RWPE2 (cell line): ENCODE data around the gene TBC1D10B.

Source experiments
- ATAC-seq: fragments of 200-7000 bp; cut with Tn5 transposase; 3 replicates; pipeline ENCODE4 v1.9.1; 2021; ENCODE audit warnings: low read depth
- DNase-seq: peaks from one replicate; pipeline ENCODE4 v3.0.0-alpha.2; 2020; ENCODE audit warnings: low spot score
- H3K27ac ChIP-seq: fragments of 450-650 bp; 2 replicates; pipeline ENCODE4 v1.5.1; 2017; ENCODE audit warnings: mild to moderate bottlenecking; ENCODE audit not compliant: poor library complexity, severe bottlenecking
- H3K27me3 ChIP-seq: fragments of 250-450 bp; sonication (Bioruptor Pico); 2 replicates; pipeline ENCODE4 v1.5.1; 2021; ENCODE audit warnings: mild to moderate bottlenecking, moderate library complexity; ENCODE audit not compliant: insufficient read depth, poor library complexity, severe bottlenecking
- H3K36me3 ChIP-seq: fragments of 250-450 bp; sonication (Bioruptor Pico); 2 replicates; pipeline ENCODE4 v1.5.1; 2020; ENCODE audit warnings: low read depth, mild to moderate bottlenecking, moderate library complexity
- H3K4me1 ChIP-seq: fragments of 250-450 bp; sonication (Bioruptor Pico); 2 replicates; pipeline ENCODE4 v1.5.1; 2021; ENCODE audit warnings: mild to moderate bottlenecking, moderate library complexity; ENCODE audit not compliant: insufficient read depth, poor library complexity, severe bottlenecking
- H3K4me3 ChIP-seq: fragments of 250-450 bp; sonication (Bioruptor Pico); 2 replicates; pipeline ENCODE4 v1.5.1; 2021; ENCODE audit warnings: mild to moderate bottlenecking, moderate library complexity; ENCODE audit not compliant: severe bottlenecking
- H3K9me3 ChIP-seq: fragments of 250-450 bp; sonication (Bioruptor Pico); 2 replicates; pipeline ENCODE4 v1.5.1; 2021; ENCODE audit warnings: mild to moderate bottlenecking, moderate library complexity; ENCODE audit not compliant: severe bottlenecking
- TF ChIP-seq, protein P1 (sequence below): fragments of 450-650 bp; IDR thresholded peaks from one replicate; pipeline ENCODE4 v1.5.1; 2017; ENCODE audit warnings: mild to moderate bottlenecking, moderate library complexity; ENCODE audit not compliant: poor library complexity, severe bottlenecking

TBC1D10B gene

DNA sequence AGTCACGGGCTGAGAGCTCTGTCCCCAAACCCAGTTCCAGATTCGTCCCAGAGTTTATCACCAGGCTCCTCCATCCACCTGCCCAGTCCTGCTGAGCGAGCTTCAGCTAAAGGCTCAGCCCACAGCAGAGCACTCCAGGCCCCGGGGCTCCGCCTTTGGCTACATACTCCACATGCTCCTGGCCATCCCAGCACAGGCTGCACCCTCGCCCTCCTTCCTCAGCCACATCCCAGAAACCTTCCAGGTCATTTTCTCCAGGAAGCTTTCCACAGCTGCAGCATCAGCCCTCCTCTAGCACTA, 10.5 kb downstream of the TBC1D10B start:
- H3K4me1 ChIP-seq = no peaks in the 10 kb centered on the region
- DNase-seq (no peak), ATAC-seq (no peak)
- H3K27ac ChIP-seq = no peak overlapping the region
- H3K9me3 ChIP-seq = no peaks in the 10 kb centered on the region
- peaks cover 39% of the 10 kb centered on the region for H3K36me3 ChIP-seq
- TF ChIP-seq, protein P1, sequence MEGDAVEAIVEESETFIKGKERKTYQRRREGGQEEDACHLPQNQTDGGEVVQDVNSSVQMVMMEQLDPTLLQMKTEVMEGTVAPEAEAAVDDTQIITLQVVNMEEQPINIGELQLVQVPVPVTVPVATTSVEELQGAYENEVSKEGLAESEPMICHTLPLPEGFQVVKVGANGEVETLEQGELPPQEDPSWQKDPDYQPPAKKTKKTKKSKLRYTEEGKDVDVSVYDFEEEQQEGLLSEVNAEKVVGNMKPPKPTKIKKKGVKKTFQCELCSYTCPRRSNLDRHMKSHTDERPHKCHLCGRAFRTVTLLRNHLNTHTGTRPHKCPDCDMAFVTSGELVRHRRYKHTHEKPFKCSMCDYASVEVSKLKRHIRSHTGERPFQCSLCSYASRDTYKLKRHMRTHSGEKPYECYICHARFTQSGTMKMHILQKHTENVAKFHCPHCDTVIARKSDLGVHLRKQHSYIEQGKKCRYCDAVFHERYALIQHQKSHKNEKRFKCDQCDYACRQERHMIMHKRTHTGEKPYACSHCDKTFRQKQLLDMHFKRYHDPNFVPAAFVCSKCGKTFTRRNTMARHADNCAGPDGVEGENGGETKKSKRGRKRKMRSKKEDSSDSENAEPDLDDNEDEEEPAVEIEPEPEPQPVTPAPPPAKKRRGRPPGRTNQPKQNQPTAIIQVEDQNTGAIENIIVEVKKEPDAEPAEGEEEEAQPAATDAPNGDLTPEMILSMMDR = no peak
- no peaks in the 10 kb centered on the region for H3K27me3 ChIP-seq
- no peak overlapping the region for H3K4me3 ChIP-seq

DNA sequence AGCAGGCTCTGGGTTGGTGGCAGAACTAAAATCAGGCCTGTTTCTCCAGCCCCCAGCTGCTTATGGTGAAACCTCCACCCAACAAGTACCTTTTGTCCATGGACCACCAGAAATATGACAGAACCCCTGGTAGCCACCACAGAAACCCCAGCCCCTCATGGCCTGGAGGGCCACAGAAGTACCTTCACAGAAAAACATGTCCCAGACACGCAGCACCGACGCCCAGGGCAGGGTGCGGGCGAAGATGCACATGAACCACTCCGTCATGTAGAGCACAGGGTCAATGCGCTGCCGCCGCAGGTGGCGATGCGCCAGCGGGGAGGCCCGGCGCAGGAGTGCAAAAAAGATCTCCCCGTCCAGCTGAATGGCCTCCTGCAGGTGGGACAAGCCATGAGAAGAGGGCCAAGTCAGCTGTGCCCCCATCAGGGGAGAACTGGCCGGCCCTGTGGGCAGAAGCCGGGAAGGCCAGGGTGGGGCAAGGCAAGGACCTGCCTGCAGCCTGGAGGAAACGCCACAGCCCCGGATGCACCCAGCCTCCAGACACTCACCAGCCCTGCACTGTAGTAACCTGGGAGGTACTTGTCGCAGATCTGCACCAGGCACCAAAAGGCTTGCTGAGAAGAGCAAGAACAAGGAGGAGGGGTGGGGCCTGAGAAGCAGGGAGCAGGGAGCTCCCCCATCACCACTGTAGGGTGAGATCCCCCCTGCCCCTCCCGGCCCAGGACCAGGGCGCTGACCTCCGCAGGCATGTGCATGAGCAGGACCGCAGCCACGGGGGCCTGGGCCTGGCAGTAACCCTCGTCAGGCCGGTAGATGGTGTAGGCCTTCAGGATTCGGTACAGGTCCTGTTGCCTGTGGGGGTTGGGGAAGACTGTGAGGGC, 11.1 kb downstream of the TBC1D10B start:
- TF ChIP-seq, protein P1 = no peak
- Histone ChIP-seq H3K4me3 (no peak overlapping the region), H3K9me3 (no peaks in the 10 kb centered on the region), H3K4me1 (no peaks in the 10 kb centered on the region), H3K27ac (no peak overlapping the region), H3K27me3 (no peaks in the 10 kb centered on the region), H3K36me3 (peaks cover 33% of the 10 kb centered on the region)
- ATAC-seq (no peak), DNase-seq (no peak)

DNA sequence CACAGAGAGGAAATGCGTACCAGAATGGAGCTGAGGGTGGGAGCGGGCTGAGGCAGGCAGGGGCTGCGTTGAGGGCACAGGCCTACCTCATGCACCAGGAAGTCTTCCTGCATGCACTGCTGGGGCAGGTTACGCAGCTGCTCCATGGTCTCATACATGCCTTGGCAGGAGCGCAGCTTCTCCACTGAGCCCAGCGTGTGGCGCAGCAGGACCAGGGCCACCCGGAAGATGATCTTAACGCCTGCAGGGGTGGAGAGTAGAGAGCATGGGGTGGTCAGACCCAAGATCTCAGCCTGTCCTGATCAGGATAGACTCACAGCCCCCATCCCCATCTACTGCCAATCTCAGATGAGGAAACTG, 11.7 kb downstream of the TBC1D10B start:
- H3K4me1 ChIP-seq = no peaks in the 10 kb centered on the region
- H3K9me3 ChIP-seq = no peaks in the 10 kb centered on the region
- H3K36me3 ChIP-seq = peaks cover 31% of the 10 kb centered on the region
- no peak for ATAC-seq
- TF ChIP-seq, protein P1 = no peak
- H3K27me3 ChIP-seq = no peaks in the 10 kb centered on the region
- no peak for DNase-seq
- no peak overlapping the region for H3K4me3 ChIP-seq
- H3K27ac ChIP-seq = no peak overlapping the region

DNA sequence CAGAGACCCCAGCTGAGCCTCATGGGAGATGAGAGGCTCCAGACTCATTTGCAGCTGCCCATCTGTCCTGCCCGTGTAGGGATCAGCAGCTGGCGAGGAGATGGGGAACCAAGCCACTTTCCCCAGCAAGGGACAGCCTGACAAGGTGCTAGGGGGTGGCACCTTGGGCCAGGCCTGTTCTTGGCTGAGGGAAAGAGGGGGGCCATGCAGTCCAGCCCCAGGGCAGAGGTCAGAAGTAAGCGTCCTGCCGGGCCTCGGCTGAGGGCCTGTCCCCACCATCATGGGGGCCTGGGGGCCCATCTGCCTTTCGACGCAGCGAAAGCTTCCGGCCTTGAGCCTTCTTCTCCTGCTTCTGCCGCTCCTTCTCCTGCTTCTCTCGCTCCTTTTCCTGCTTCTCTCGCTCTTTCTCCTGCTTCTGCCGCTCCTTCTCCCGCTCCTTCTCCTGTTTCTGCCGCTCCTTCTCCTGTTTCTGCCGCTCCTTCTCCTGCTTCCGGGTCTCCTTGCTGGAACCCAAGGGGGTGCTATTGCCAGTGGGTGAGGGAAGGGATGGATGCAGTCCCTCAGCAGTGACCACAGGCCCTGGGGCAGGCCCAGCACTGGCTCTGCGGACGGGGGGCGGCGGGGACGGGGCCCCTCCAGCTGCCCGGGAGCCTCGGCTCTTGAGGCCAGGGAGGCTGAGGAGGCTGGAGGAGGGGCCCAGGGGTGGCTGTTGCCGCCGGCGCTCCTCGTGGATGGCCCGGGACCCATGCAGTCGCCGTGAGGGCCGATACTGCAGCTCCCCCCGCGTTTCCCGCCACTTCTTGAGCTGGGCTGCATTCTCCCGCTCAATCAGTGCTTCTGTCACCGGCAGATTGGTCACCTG, 12.3 kb downstream of the TBC1D10B start:
- Histone ChIP-seq H3K4me1 (no peaks in the 10 kb centered on the region), H3K27ac (peak overlapping the region; percentile 83), H3K27me3 (no peaks in the 10 kb centered on the region), H3K9me3 (no peaks in the 10 kb centered on the region), H3K4me3 (no peak overlapping the region), H3K36me3 (peaks cover 30% of the 10 kb centered on the region)
- no peak for DNase-seq
- TF ChIP-seq, protein P1 = no peak
- ATAC-seq = no peak
